NB4 (cell line): ENCODE measurements around the gene C1orf105.
A peak's percentile ranks its signal among the peaks of the same experiment; 100 is the strongest.

Experiments
- DNase-seq: peaks from one replicate; pipeline ENCODE4 v3.0.0; 2010; ENCODE audit warnings: low read depth
- H3K4me3 ChIP-seq: one replicate; pipeline ENCODE4 v1.5.1; 2011; ENCODE audit warnings: mild to moderate bottlenecking, low read depth, low read length, moderate library complexity
- MYC ChIP-seq: IDR thresholded peaks from 2 replicates; pipeline ENCODE4 v1.6.1; 2011; ENCODE audit warnings: low read depth, low read length
- POLR2A ChIP-seq: IDR thresholded peaks from 2 replicates; pipeline ENCODE4 v1.6.1; 2011; ENCODE audit warnings: mild to moderate bottlenecking; ENCODE audit not compliant: insufficient read length; ENCODE audit errors: extremely low read depth
- TF ChIP-seq, protein P1 (sequence below): IDR thresholded peaks from one replicate; pipeline ENCODE4 v1.5.1; 2012; ENCODE audit warnings: low read depth, low read length
- TF ChIP-seq, protein P2 (sequence below): IDR thresholded peaks from 2 replicates; pipeline ENCODE4 v1.6.1; 2011; ENCODE audit warnings: low read depth, low read length

The C1orf105 gene

DNA sequence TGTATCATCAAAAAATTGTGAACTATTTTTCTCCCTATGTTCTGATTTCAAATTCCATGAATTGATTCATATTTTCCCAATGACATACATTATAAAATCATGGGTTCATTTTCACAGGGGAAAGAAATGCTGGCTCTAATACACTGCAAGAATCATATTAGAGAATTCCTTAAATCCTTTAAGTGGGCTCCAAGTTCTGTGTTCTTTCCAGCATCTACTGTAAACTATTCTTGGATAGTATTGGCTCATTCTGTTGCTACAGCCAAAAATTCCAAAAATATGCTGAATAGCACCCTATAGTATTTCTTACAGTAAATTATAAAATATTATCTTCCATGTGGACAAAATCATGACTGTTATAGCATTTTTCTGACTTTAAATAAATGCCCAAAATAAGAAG lies 19.0 kb upstream of the C1orf105 start:
- H3K4me3 ChIP-seq, result no peak overlapping the region
- TF ChIP-seq POLR2A (no peak), MYC (no peak)
- TF ChIP-seq, protein P1, sequence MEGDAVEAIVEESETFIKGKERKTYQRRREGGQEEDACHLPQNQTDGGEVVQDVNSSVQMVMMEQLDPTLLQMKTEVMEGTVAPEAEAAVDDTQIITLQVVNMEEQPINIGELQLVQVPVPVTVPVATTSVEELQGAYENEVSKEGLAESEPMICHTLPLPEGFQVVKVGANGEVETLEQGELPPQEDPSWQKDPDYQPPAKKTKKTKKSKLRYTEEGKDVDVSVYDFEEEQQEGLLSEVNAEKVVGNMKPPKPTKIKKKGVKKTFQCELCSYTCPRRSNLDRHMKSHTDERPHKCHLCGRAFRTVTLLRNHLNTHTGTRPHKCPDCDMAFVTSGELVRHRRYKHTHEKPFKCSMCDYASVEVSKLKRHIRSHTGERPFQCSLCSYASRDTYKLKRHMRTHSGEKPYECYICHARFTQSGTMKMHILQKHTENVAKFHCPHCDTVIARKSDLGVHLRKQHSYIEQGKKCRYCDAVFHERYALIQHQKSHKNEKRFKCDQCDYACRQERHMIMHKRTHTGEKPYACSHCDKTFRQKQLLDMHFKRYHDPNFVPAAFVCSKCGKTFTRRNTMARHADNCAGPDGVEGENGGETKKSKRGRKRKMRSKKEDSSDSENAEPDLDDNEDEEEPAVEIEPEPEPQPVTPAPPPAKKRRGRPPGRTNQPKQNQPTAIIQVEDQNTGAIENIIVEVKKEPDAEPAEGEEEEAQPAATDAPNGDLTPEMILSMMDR, result no peak
- TF ChIP-seq, protein P2, sequence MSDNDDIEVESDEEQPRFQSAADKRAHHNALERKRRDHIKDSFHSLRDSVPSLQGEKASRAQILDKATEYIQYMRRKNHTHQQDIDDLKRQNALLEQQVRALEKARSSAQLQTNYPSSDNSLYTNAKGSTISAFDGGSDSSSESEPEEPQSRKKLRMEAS, result no peak
- no peak for DNase-seq

DNA sequence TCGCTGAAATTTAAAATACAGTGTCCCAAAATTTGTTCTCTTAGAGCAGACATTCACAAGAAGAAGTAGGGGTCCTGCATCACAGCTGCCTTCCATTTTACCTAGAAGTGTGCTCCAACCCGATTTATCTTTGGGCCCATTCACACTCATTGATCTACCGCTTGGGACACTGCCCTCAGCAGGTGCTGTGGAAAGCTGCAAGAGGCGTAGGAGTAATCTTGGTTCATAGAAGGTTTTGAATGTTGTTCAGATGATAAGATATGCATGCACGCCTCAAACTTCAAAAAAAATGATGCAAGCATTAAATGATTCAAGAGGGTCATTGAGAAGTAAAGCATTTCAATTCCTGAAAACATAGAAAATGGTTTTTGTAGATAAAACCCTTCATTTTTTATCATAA lies 18.6 kb upstream of the C1orf105 start:
- peak; percentile 7 for DNase-seq
- TF ChIP-seq POLR2A, result no peak
- TF ChIP-seq, protein P1, result peak; percentile 31
- no peak overlapping the region for H3K4me3 ChIP-seq

GRCh38 chr1:172402878-172403569 lies 17.5 kb upstream of the C1orf105 start:
- no peak overlapping the region for H3K4me3 ChIP-seq
- no peak for DNase-seq
- TF ChIP-seq POLR2A (no peak), MYC (no peak)
- TF ChIP-seq, protein P2, result no peak

- DNase-seq, result no peak
- TF ChIP-seq MYC (no peak), POLR2A (no peak)
- TF ChIP-seq, protein P2, result no peak
- TF ChIP-seq, protein P1, result no peak
- no peak overlapping the region for H3K4me3 ChIP-seq
Measured at GRCh38 chr1:172404121-172404520, 16.4 kb upstream of the C1orf105 start.

DNA sequence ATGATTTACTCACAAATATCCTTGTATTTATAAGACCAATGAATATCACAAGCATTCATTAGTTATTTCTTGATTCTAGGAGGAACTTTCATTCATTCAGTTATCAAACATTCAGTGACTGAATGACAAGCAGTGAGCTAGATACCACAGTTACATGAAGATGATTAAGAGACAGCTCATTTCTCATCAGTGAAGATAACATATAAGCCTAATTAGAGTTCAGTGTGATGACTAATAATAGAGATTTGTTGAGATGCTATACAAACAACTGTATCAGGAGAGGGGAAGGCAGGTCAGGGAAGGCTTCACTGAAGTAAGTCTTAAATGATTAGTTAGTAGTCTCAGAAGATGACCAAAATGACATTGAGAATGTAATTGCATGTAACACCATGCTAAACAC lies 14.6 kb upstream of the C1orf105 start:
- no peak for TF ChIP-seq MYC
- TF ChIP-seq POLR2A, result no peak
- TF ChIP-seq, protein P1, result no peak
- TF ChIP-seq, protein P2, result no peak
- no peak for DNase-seq

GRCh38 chr1:172406968-172407367 lies 13.5 kb upstream of the C1orf105 start:
- TF ChIP-seq, protein P2, result no peak
- TF ChIP-seq MYC, result no peak
- TF ChIP-seq, protein P1, result no peak
- TF ChIP-seq POLR2A, result no peak
- no peak for DNase-seq
- H3K4me3 ChIP-seq, result no peak overlapping the region

More for the DNA sequence above, 14.6 kb upstream of the C1orf105 start:
- no peak overlapping the region for H3K4me3 ChIP-seq
